H9 (cell line): Measurements from ENCODE around the gene FSIP1. TPM values are rescaled to one million over a fixed set of nuclear protein-coding genes. Genes with fewer than 3 reads are reported as not detected.

Experiments
- DNase-seq: peaks from one replicate; pipeline ENCODE4 v3.0.0-alpha.2; 2017
- H2AFZ ChIP-seq: one replicate; pipeline ENCODE4 v1.6.1; 2013; ENCODE audit warnings: mild to moderate bottlenecking, low read length, control low read depth, moderate library complexity
- H2AK5ac ChIP-seq: 2 replicates; pipeline ENCODE4 v1.6.1; 2013; ENCODE audit warnings: low read length, control low read depth, mixed read lengths; ENCODE audit not compliant: insufficient read length
- H2BK120ac ChIP-seq: one replicate; pipeline ENCODE4 v1.6.1; 2013; ENCODE audit warnings: low read depth, mild to moderate bottlenecking, low read length, control low read depth, inconsistent platforms; ENCODE audit not compliant: poor library complexity, severe bottlenecking
- H2BK12ac ChIP-seq: 2 replicates; pipeline ENCODE4 v1.6.1; 2013; ENCODE audit warnings: low read length, control low read depth, mixed read lengths, low read depth; ENCODE audit not compliant: insufficient read length
- H2BK15ac ChIP-seq: 2 replicates; pipeline ENCODE4 v1.6.1; 2013; ENCODE audit warnings: low read depth, low read length, control low read depth
- H2BK20ac ChIP-seq: one replicate; pipeline ENCODE4 v1.6.1; 2013; ENCODE audit warnings: low read depth, mild to moderate bottlenecking, low read length, control low read depth, inconsistent platforms; ENCODE audit not compliant: poor library complexity, severe bottlenecking
- H2BK5ac ChIP-seq: 2 replicates; pipeline ENCODE4 v1.6.1; 2013; ENCODE audit warnings: low read length, control low read depth, mixed read lengths; ENCODE audit not compliant: insufficient read length
- H3K14ac ChIP-seq: 2 replicates; pipeline ENCODE4 v1.6.1; 2013; ENCODE audit warnings: low read length, control low read depth; ENCODE audit not compliant: insufficient read depth
- H3K18ac ChIP-seq: 2 replicates; pipeline ENCODE4 v1.6.1; 2013; ENCODE audit warnings: low read depth, mild to moderate bottlenecking, mixed read lengths, low read length, control low read depth; ENCODE audit not compliant: insufficient read length
- H3K23ac ChIP-seq: 2 replicates; pipeline ENCODE4 v1.6.1; 2013; ENCODE audit warnings: low read length, control low read depth, mixed read lengths, low read depth; ENCODE audit not compliant: insufficient read length
- H3K23me2 ChIP-seq: 2 replicates; pipeline ENCODE4 v1.6.1; 2013; ENCODE audit warnings: low read depth, mild to moderate bottlenecking, mixed read lengths, low read length, control low read depth; ENCODE audit not compliant: insufficient read length, poor library complexity, severe bottlenecking
- H3K27ac ChIP-seq: 2 replicates; pipeline ENCODE4 v1.5.1; 2013; ENCODE audit warnings: low read length, control low read depth, mixed read lengths, low read depth; ENCODE audit not compliant: insufficient read length
- H3K27me3 ChIP-seq: 2 replicates; pipeline ENCODE4 v1.6.1; 2013; ENCODE audit warnings: low read length, control low read depth, inconsistent platforms; ENCODE audit not compliant: insufficient read depth
- H3K4ac ChIP-seq: 2 replicates; pipeline ENCODE4 v1.6.1; 2013; ENCODE audit warnings: low read depth, mild to moderate bottlenecking, control low read depth, inconsistent platforms, low read length, moderate library complexity
- H3K4me1 ChIP-seq: 2 replicates; pipeline ENCODE4 v1.6.1; 2013; ENCODE audit warnings: low read length, control low read depth, inconsistent platforms; ENCODE audit not compliant: insufficient read depth
- H3K4me2 ChIP-seq: 2 replicates; pipeline ENCODE4 v1.6.1; 2013; ENCODE audit warnings: low read length, control low read depth, mixed read lengths; ENCODE audit not compliant: insufficient read length, insufficient read depth
- H3K56ac ChIP-seq: 2 replicates; pipeline ENCODE4 v1.6.1; 2013; ENCODE audit warnings: low read depth, mild to moderate bottlenecking, mixed read lengths, low read length, control low read depth; ENCODE audit not compliant: insufficient read length
- H3K79me1 ChIP-seq: 2 replicates; pipeline ENCODE4 v1.6.1; 2013; ENCODE audit warnings: low read depth, mild to moderate bottlenecking, moderate library complexity, low read length, control low read depth, inconsistent platforms; ENCODE audit not compliant: insufficient read depth, poor library complexity, severe bottlenecking
- H3K79me2 ChIP-seq: 2 replicates; pipeline ENCODE4 v1.6.1; 2013; ENCODE audit warnings: low read length, control low read depth, inconsistent platforms; ENCODE audit not compliant: insufficient read depth
- H3K9ac ChIP-seq: 2 replicates; pipeline ENCODE4 v1.6.1; 2013; ENCODE audit warnings: low read length, control low read depth, mixed read lengths; ENCODE audit not compliant: insufficient read length; ENCODE audit errors: extremely low read depth
- H3K9me3 ChIP-seq: one replicate; pipeline ENCODE4 v1.6.1; 2013; ENCODE audit warnings: low read depth, low read length, inconsistent platforms; ENCODE audit not compliant: control insufficient read depth
- H3T11ph ChIP-seq: one replicate; pipeline ENCODE4 v1.6.1; 2013; ENCODE audit warnings: mild to moderate bottlenecking, low read length, control low read depth, inconsistent platforms
- H4K20me1 ChIP-seq: one replicate; pipeline ENCODE4 v1.6.1; 2013; ENCODE audit not compliant: control insufficient read depth, insufficient read length, insufficient read depth
- H4K5ac ChIP-seq: 2 replicates; pipeline ENCODE4 v1.6.1; 2013; ENCODE audit warnings: low read depth, mild to moderate bottlenecking, mixed read lengths, low read length, control low read depth; ENCODE audit not compliant: insufficient read length
- H4K8ac ChIP-seq: replicated peaks from 2 replicates; pipeline ENCODE4 v1.6.1; 2013; ENCODE audit warnings: low read length, control low read depth, mixed read lengths, low read depth; ENCODE audit not compliant: insufficient read length
- H4K91ac ChIP-seq: 2 replicates; pipeline ENCODE4 v1.6.1; 2013; ENCODE audit warnings: low read depth, mild to moderate bottlenecking, moderate library complexity, mixed read lengths, low read length, control low read depth; ENCODE audit not compliant: insufficient read length
- H3K27ac Mint-ChIP-seq, 3 experiments: 2 replicates in 2 of 3; 3 replicates in 1 of 3; pipeline ENCODE4 v1.8.0; 2020 to 2021; ENCODE audit warnings: mixed read lengths in 3 of 3, mild to moderate bottlenecking in 1 of 3, moderate library complexity in 1 of 3
- H3K27me3 Mint-ChIP-seq: 2 replicates; pipeline ENCODE4 v1.8.0; 2021; ENCODE audit warnings: low read depth, mild to moderate bottlenecking, moderate library complexity, mixed read lengths
- H3K36me3 Mint-ChIP-seq, 3 experiments: 2 replicates in 2 of 3; 3 replicates in 1 of 3; pipeline ENCODE4 v1.8.0; 2020 to 2021; ENCODE audit warnings: low read depth in 3 of 3, mixed read lengths in 3 of 3; ENCODE audit not compliant: insufficient read depth in 1 of 3
- H3K4me1 Mint-ChIP-seq, 2 experiments: 2 replicates each; pipeline ENCODE4 v1.8.0; 2020; ENCODE audit warnings: mixed read lengths in 2 of 2
- H3K4me3 Mint-ChIP-seq, 2 experiments: 2 replicates in 1 of 2; 3 replicates in 1 of 2; pipeline ENCODE4 v1.8.0; 2020 to 2021; ENCODE audit warnings: mild to moderate bottlenecking in 2 of 2, mixed read lengths in 2 of 2, moderate library complexity in 1 of 2
- H3K9me3 Mint-ChIP-seq, 2 experiments: 2 replicates in 1 of 2; 3 replicates in 1 of 2; pipeline ENCODE4 v1.8.0; 2020; ENCODE audit warnings: mild to moderate bottlenecking in 2 of 2, mixed read lengths in 2 of 2, moderate library complexity in 1 of 2
- CTCF ChIP-seq: fragments of 200-600 bp; sonication (generic); conservative IDR thresholded peaks from 3 replicates; pipeline ENCODE4 v1.8.0; 2021; ENCODE audit warnings: antibody characterized with exemption, mild to moderate bottlenecking
- WGBS: extraction: QIAGEN DNeasy Blood & Tissue Kit; methylation state at CpG from one replicate; pipeline ENCODE4 v1.1.7; 2013; ENCODE audit warnings: missing lambda C conversion rate, low lambda C conversion rate, mixed read lengths; ENCODE audit not compliant: insufficient read length; ENCODE audit errors: extremely low coverage; 5-methylcytosine and 5-hydroxymethylcytosine counted together
- total RNA-seq: library from RNA; stranded (reverse); gene quantifications from 2 replicates; pipeline ENCODE4 v1.2.1, GENCODE V29; 2021

The FSIP1 gene
- total RNA-seq, 1 experiment from 2014 or later, result 0.96 TPM

- Histone ChIP-seq H2BK20ac (no peak overlapping the region), H3K27me3 (no peaks in the 10 kb centered on the region), H3K56ac (no peak overlapping the region), H3K27ac (no peak overlapping the region), H4K8ac (no peak overlapping the region), H2BK120ac (no peak overlapping the region), H3K23me2 (no peaks in the 10 kb centered on the region), H3K79me2 (no peaks in the 10 kb centered on the region), H2AFZ (no peak overlapping the region), H3K4me2 (no peak overlapping the region), H4K5ac (no peak overlapping the region), H2BK12ac (no peak overlapping the region), H3K79me1 (no peaks in the 10 kb centered on the region), H3K14ac (no peak overlapping the region), H2BK15ac (no peak overlapping the region), H3K9me3 (no peaks in the 10 kb centered on the region), H2AK5ac (no peak overlapping the region), H3K4me1 (no peaks in the 10 kb centered on the region), H3K9ac (no peak overlapping the region), H3K23ac (no peak overlapping the region), H3T11ph (no peak overlapping the region), H4K91ac (no peak overlapping the region), H3K18ac (no peak overlapping the region), H4K20me1 (no peaks in the 10 kb centered on the region), H3K4ac (no peak overlapping the region), H2BK5ac (no peak overlapping the region)
- no CpG with 5 or more reads among the region's 2 CpGs for WGBS
- Mint-ChIP-seq H3K27me3 (no peaks in the 10 kb centered on the region), H3K27ac (no peak overlapping the region), H3K36me3 (peaks cover 0 to 8% (median 0%) of the 10 kb centered on the region in 3 experiments; a peak in 2 of 7 replicates), H3K9me3 (no peaks in the 10 kb centered on the region), H3K4me1 (peaks cover 0 to 4% of the 10 kb centered on the region in 2 experiments; a peak in 2 of 4 replicates), H3K4me3 (no peak overlapping the region)
- no peak for DNase-seq
- TF ChIP-seq CTCF, result no peak
Observed at GRCh38 chr15:39714251-39714650, 68.4 kb downstream of the FSIP1 start.
